Glomerular visceral epithelial cell (primary cell): ENCODE results near the gene ST6GALNAC4.
"Not testable (repeated sequence)": the region's sequence is repeated elsewhere in the genome, so short reads cannot be mapped to it uniquely, and the experiment has no call there.

Source experiments
- DNase-seq: peaks from one replicate; pipeline ENCODE4 v3.0.0-alpha.2; 2016; ENCODE audit errors: extremely low spot score

Gene ST6GALNAC4

GRCh38 chr9:127871531-127871930, 45.3 kb downstream of the ST6GALNAC4 start:
- no peak for DNase-seq

DNA sequence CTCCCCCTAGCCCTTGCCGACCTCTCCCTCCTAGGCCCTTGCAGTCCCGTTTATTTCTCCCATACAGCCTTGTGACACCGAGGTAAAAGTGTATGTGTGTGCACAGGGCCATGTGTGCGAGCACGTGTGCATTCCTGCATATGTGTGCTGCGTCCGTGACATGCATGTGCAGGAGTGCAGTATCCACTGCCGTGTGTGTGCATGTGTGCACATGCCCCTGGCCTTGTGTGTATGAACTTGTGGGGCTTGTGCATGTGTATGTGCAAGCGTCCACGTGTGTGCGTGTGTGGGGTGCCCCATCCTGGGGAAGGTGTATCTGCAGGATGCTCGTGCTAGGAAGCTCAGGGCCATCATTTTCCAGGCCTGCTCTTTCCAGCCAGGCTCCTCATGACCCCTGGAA, 46.0 kb downstream of the ST6GALNAC4 start:
- DNase-seq, result no peak

DNA sequence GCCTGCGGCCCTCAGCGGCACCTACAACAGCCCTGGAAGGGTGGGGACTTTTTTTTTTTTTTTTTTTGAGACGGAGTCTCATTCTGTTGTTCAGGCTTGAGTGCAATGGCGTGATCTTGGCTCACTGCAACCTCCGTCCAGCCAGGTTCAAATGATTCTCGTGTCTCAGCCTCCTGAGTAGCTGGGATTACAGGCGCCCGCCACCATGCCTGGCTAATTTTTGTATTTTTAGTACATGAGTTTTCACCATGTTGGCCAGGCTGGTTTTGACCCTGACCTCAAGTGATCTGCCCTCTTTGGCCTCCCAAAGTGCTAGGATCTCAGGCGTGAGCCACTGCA, 46.7 kb downstream of the ST6GALNAC4 start:
- not testable (repeated sequence) for DNase-seq

GRCh38 chr9:127869310-127870152, 47.3 kb downstream of the ST6GALNAC4 start:
- peak; percentile 87 for DNase-seq

DNA sequence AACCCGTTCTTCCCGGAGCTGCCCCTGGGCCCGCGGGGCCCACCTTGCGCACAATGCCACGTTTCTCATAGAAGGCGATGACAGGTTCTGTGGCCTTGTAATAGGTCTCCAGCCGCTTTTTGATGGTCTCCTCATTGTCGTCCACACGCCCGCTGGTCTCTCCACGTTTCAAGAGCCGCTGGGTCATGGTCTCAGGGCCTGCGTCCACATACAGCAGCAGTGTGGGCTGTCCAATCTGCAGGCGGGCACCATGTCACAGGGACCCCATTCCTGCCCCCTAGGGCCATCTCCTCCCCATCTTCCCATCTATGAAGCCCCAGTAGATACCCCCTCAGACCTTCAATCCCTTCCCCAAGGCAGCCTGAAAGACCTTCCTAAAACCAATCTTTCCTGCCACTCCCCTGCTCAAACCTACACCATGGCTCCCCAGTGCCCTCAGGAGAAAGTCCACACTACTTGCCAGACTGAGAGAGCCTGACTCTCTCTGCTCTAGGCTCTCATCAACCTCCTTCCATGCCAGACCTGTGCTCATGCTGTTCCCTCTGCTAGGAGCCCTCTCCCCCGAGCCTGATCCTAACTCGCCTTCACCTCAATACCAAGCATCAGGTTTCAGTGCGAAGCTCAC, 48.5 kb downstream of the ST6GALNAC4 start:
- DNase-seq, result no peak

- DNase-seq, result no peak
Measured at GRCh38 chr9:127867356-127868277, 49.2 kb downstream of the ST6GALNAC4 start.

GRCh38 chr9:127866535-127866934, 50.3 kb downstream of the ST6GALNAC4 start:
- no peak for DNase-seq

- DNase-seq, result no peak
Measured at GRCh38 chr9:127865645-127866464, 51.0 kb downstream of the ST6GALNAC4 start.

- DNase-seq, result no peak
Measured at GRCh38 chr9:127863191-127863621, 53.6 kb downstream of the ST6GALNAC4 start.

DNA sequence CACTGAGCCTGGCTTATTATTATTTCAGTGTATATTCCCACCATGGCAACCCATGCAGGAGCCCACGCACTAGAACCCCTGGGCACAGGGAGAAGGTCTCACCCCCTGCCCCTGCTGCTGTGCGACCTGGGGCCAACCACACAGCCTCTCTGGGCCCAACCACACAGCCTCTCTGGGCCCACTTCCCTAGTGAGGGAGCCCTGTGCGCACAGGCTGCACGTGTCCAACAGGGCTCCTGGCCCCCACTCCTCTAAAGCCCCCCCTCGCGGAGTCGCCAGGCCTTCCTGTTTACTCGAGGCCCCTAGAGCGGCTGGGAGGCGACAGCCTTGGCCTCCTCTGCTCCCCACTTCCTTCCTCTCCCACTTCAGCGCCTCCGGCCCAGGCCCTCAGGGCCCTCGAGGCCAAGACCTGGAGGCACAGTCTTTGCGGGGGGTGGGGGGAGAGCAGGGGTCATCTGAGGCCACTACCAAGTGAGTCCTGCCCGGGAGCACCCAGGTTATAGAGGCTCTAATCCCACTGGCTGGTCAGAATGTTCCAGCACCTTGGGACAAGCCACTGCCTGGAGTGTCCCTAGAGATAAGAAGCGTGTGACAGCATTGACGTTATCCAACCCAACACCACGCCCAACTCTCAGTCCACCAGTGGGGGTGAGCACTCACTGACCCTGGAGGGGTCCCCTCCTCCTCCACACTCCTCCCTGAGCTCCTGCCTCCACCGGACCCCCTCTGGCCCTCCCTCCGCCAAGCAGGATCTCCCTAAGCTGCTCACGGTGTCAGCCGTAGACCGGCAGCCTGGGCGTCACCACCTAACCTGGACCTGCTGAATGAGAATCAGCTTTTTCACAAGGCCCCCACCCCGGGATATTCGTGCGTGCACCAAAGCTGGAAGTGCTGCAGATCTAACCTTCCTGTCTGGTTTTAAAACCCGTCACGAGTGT, 54.5 kb downstream of the ST6GALNAC4 start:
- DNase-seq, result no peak

GRCh38 chr9:127860779-127861178, 56.1 kb downstream of the ST6GALNAC4 start:
- DNase-seq, result no peak

- no peak for DNase-seq
Measured at GRCh38 chr9:127860260-127860659, 56.6 kb downstream of the ST6GALNAC4 start.

DNA sequence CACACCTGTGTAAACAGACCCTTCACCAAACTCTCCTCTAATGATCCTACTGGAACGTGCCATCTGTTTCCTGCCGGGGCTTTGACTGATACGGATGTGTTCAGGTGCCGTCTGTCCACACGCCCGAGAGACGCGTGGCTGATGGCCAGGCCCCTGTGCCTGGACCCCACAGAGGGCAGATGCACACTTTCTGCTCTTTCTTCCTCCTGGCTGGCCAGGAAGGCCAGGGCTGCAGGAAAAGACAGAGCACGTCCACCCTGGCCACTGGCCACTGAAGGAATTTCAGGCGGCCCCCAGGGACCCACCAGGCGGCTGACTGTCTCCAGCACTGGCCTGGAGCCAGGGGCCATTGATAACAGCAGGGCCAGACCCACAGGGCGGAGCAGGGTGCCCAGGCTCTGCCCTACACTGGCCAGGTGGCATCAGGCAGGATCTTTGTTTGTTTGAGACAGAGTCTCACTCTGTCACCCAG, 58.8 kb downstream of the ST6GALNAC4 start:
- DNase-seq, result no peak
